Mucosa of descending colon (tissue), 3 donors: ENCODE results near the gene NDC1. TPM values are rescaled to one million over a fixed set of nuclear protein-coding genes. Genes with fewer than 3 reads are reported as not detected.

Experiments
- ATAC-seq: fragments of 200-7000 bp; cut with Tn5 transposase; one replicate; pipeline ENCODE4 v1.9.1; 2020; ENCODE audit warnings: mild to moderate bottlenecking, moderate library complexity
- DNase-seq, 3 donors: peaks; one replicate each; pipeline ENCODE4 v3.0.0-alpha.2; 2020
- H3K36me3 ChIP-seq: fragments of 200-600 bp; one replicate; pipeline ENCODE4 v1.8.0; 2021; ENCODE audit warnings: low read depth, mild to moderate bottlenecking
- H3K4me1 ChIP-seq: fragments of 200-600 bp; one replicate; pipeline ENCODE4 v1.8.0; 2021; ENCODE audit warnings: low read depth, mild to moderate bottlenecking
- H3K4me3 ChIP-seq: fragments of 200-600 bp; one replicate; pipeline ENCODE4 v1.8.0; 2021; ENCODE audit warnings: mild to moderate bottlenecking
- H3K9me3 ChIP-seq: fragments of 200-600 bp; one replicate; pipeline ENCODE4 v1.8.0; 2021; ENCODE audit warnings: mild to moderate bottlenecking
- intact Hi-C, 2 donors: fragments of 100-400 bp; cut with DNase I in 1 of 2; cut with micrococcal nuclease in 1 of 2; formaldehyde crosslinking; loops; one replicate each; pipeline versions ENCODE4 v1.11.0 to v1.11.1; 2022; cut with DNase I, micrococcal nuclease
- total RNA-seq, 3 donors: library from RNA; stranded (reverse); fragmentation: NEBNext Ultra II Directional in 2 of 3; extraction: Animal tissue kit (Norgen Biotek cat#: 25700) in 2 of 3; gene quantifications; one replicate each; pipeline versions ENCODE4 v1.2.1 to v1.2.4, GENCODE V29; 2021 to 2023
- TF ChIP-seq, protein P1 (sequence below): fragments of 200-600 bp; IDR thresholded peaks from one replicate; pipeline ENCODE4 v1.8.0; 2022; ENCODE audit warnings: antibody characterized with exemption, mild to moderate bottlenecking
- donor health status: DM: no; HTN: no; CAD: no; lungs with moderate emphysema.
- donor health status: DM: no; HTN: no; CAD: no.
- donor health status: DM: no; HTN: yes; CAD: no.

Gene NDC1
- total RNA-seq, 3 donors from 2014 or later, result 9.7 to 23.8 (median 11.0) TPM

DNA sequence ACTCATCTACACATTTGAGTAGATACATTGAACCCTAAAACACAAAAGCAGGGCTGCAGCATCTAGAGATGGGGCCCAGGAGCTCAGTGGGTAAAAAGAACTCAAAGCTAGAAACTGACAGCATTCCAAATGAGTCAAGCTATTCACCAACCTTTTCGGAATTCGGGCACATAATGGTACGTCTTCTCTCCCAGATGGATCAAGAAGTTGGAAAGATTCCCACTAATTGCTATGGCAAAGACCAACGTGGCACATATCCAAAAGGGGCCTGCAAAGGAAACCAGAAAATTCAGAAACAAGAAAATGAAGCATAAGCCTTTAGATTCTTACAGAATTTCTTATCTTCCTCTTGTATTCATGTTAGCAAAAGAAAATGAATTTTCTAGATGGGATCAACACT is 33.1 kb upstream of the NDC1 start:
- Histone ChIP-seq H3K4me1 (no peaks in the 10 kb centered on the region), H3K4me3 (no peak overlapping the region), H3K9me3 (no peaks in the 10 kb centered on the region), H3K36me3 (no peaks in the 10 kb centered on the region)
- DNase-seq (no peak), ATAC-seq (no peak)
- TF ChIP-seq, protein P1, sequence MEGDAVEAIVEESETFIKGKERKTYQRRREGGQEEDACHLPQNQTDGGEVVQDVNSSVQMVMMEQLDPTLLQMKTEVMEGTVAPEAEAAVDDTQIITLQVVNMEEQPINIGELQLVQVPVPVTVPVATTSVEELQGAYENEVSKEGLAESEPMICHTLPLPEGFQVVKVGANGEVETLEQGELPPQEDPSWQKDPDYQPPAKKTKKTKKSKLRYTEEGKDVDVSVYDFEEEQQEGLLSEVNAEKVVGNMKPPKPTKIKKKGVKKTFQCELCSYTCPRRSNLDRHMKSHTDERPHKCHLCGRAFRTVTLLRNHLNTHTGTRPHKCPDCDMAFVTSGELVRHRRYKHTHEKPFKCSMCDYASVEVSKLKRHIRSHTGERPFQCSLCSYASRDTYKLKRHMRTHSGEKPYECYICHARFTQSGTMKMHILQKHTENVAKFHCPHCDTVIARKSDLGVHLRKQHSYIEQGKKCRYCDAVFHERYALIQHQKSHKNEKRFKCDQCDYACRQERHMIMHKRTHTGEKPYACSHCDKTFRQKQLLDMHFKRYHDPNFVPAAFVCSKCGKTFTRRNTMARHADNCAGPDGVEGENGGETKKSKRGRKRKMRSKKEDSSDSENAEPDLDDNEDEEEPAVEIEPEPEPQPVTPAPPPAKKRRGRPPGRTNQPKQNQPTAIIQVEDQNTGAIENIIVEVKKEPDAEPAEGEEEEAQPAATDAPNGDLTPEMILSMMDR, result no peak
- intact Hi-C loops, result no loop called here

DNA sequence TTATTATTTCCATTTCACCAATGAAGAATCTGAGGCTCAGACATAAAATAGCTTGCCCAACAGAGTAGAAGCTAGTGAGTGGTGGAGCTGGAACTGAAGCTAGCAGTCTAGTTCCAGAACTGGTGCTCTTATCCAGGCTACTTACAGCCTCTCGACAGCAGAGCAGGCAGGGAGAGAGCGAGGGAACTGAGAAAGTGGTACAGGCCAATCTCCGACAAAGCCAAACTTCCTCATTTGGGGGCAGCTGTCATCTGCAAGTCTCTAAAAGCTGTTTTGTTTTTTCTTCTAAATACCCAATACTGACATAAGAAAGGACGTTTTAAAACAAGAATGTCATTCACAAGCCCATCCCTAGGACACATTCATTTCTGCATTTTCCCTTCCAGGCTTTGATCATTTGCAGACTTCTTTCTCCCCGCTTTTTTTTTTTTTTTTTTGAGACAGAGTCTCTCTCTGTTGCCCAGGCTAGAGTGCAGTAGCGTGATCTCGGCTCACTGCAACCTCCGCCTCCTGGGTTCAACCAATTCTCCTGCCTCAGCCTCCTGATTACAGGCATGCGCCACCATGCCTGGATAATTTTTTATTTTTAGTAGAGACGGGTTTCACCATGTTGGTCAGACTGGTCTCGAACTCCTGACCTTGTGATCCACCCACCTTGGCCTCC is 31.5 kb upstream of the NDC1 start:
- Histone ChIP-seq H3K36me3 (no peaks in the 10 kb centered on the region), H3K9me3 (no peaks in the 10 kb centered on the region), H3K4me3 (no peak overlapping the region), H3K4me1 (no peaks in the 10 kb centered on the region)
- TF ChIP-seq, protein P1, result no peak
- intact Hi-C loops, result no loop called here
- ATAC-seq (no peak), DNase-seq (no peak)

DNA sequence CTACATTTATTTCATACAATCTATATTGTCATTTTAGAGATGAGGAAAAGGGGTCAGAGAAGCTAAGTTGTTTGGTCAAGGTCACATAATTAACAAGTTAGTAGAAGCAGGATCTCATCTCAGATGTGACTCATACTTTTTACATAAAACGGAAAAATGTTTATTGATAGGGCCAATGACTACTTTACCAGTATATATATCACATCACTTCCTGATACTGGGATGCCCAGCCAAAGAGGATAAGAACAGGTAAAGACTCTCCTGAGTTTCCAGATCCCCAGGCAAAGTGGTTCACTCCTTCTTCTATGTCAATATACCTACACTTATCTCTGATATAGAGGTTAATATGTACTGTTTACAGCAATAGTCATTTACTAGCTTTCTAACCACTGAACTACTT is 30.5 kb upstream of the NDC1 start:
- H3K4me3 ChIP-seq, result no peak overlapping the region
- intact Hi-C loops, result no loop called here
- DNase-seq (no peak), ATAC-seq (peak; percentile 73)
- H3K4me1 ChIP-seq, result no peaks in the 10 kb centered on the region
- no peaks in the 10 kb centered on the region for H3K9me3 ChIP-seq
- TF ChIP-seq, protein P1, result no peak
- no peaks in the 10 kb centered on the region for H3K36me3 ChIP-seq

DNA sequence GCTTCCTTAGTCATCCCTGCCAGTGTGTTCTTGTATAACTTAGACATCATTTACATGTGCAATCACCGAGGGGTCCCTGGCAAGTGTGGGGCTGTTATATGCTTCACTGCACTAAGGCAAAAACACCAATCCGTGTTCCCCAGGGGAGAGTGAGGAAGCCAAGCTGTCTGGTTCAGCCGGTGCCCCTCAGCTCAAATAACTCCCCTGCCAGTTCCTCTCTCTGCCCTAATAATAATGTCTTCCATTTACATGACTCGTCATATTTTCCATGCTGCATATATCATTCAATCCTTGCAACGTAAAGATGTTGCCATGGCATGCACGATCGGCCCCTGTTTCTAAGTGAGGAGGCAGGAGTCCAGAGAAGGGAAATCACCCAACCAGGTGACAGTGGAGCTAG is 24.4 kb upstream of the NDC1 start:
- no peaks in the 10 kb centered on the region for H3K4me1 ChIP-seq
- DNase-seq (no peak), ATAC-seq (no peak)
- H3K36me3 ChIP-seq, result peaks cover 9% of the 10 kb centered on the region
- no peaks in the 10 kb centered on the region for H3K9me3 ChIP-seq
- TF ChIP-seq, protein P1, result no peak
- intact Hi-C loops, result no loop called here
- no peak overlapping the region for H3K4me3 ChIP-seq

DNA sequence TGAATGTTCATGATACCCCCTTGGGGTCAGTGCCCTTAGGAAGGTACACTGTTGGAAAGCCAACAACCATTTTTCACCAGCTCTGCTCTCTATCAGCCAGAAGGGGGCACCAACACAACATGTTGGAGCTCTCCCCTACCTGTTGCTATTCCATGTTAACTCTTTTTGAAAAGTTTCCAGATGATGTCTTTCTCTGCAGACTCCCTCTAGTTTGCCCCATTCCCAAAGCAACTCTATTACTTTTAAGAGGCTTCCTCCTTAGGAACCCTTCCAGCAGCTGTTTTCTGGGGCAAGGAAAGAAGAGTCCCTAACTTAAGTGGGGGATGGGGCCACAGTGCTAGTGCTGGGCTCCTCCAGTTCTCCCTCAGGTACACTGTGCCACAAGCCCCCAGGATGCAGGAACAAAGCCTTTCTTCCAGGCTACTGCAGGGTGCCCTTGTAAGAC is 22.9 kb upstream of the NDC1 start:
- DNase-seq (peak in 1 of 3 donors; percentile 64), ATAC-seq (peak; percentile 81)
- H3K9me3 ChIP-seq, result no peaks in the 10 kb centered on the region
- peaks cover 9% of the 10 kb centered on the region for H3K36me3 ChIP-seq
- H3K4me3 ChIP-seq, result no peak overlapping the region
- intact Hi-C loops, result loop anchor here in 1 of 2 donors (2.0 kb wide), 1 partner anchor 88 kb away; no protein-coding TSS in a partner anchor
- no peaks in the 10 kb centered on the region for H3K4me1 ChIP-seq
- TF ChIP-seq, protein P1, result peak; percentile 49
